Chondrocyte (in vitro differentiated cells): ENCODE measurements around the gene CDCA5. TPM values are rescaled to one million over a fixed set of nuclear protein-coding genes. Genes with fewer than 3 reads are reported as not detected.
A peak's percentile ranks its signal among the peaks of the same experiment; 100 is the strongest.

Experiments used
- DNase-seq: peaks from one replicate; pipeline ENCODE4 v3.0.0; 2021; ENCODE audit warnings: mixed read lengths, low spot score
- H3K27ac Mint-ChIP-seq: one replicate; pipeline ENCODE4 v1.8.0; 2021; ENCODE audit warnings: mild to moderate bottlenecking, moderate library complexity, mixed read lengths; ENCODE audit not compliant: unreplicated experiment
- H3K27me3 Mint-ChIP-seq: 2 replicates; pipeline ENCODE4 v1.8.0; 2021; ENCODE audit warnings: low read depth, mixed read lengths
- H3K36me3 Mint-ChIP-seq: 2 replicates; pipeline ENCODE4 v1.8.0; 2021; ENCODE audit warnings: low read depth, mixed read lengths
- H3K4me1 Mint-ChIP-seq: 2 replicates; pipeline ENCODE4 v1.8.0; 2021; ENCODE audit warnings: low read depth, mild to moderate bottlenecking, mixed read lengths
- H3K4me3 Mint-ChIP-seq: one replicate; pipeline ENCODE4 v1.8.0; 2021; ENCODE audit warnings: mild to moderate bottlenecking, moderate library complexity, mixed read lengths; ENCODE audit not compliant: unreplicated experiment
- H3K9me3 Mint-ChIP-seq: 2 replicates; pipeline ENCODE4 v1.8.0; 2021; ENCODE audit warnings: low read depth, mixed read lengths
- CTCF ChIP-seq: fragments of 200-600 bp; sonication (generic); IDR thresholded peaks from 2 replicates; pipeline ENCODE4 v1.5.0; 2021; ENCODE audit warnings: antibody characterized with exemption, mild to moderate bottlenecking, moderate library complexity
- total RNA-seq: library from RNA; stranded (reverse); gene quantifications from 3 replicates; pipeline ENCODE4 v1.2.1, GENCODE V29; 2021

CDCA5 gene
- total RNA-seq, 1 donor from 2014 or later = 5.5 TPM

DNA sequence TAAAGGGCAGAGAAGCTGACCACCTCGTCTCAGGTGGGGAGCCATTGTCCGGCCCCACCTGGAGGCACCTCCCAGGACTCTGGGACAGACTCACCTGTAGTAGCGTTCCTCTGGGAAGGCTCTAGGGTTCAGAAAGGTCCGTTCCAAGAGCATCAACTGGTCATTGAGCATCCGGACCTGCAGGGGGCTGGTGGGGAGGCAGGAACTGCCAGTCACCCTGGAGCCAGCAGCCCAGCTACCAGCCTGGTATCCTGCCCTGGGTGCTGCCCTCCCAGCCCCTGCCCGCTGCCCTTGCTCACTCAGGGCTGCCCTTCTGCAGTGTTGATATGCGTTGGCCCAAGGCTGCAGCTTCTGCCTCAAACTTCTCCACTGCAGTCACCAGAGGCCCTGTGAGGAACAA is 38.1 kb downstream of the CDCA5 start:
- TF ChIP-seq CTCF = no peak
- Mint-ChIP-seq H3K36me3 (peaks cover 3% of the 10 kb centered on the region), H3K27ac (no peak overlapping the region), H3K27me3 (no peaks in the 10 kb centered on the region), H3K4me3 (no peak overlapping the region), H3K9me3 (no peaks in the 10 kb centered on the region), H3K4me1 (peaks cover 15% of the 10 kb centered on the region)
- DNase-seq = no peak

DNA sequence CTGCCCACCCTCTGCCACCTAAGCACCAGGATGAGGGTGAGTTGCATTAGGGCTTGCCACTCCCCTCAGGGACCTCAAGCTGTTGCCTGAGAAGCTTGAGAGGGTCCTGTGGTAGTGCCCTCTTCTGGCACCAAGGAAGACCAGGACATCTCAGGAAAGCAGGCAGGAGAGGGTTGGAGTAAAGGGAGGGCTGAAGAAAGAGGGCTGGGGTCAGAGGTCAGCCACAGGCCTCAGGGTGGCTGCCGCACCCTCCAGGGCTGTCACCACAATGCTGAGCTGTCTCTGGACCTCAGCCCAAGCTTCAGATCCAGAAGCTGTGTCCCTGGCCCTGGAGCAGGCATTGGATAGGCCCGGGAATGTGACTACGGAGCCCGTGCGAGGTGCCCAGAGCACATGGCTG is 38.8 kb downstream of the CDCA5 start:
- TF ChIP-seq CTCF = no peak
- H3K27ac Mint-ChIP-seq = no peak overlapping the region
- no peaks in the 10 kb centered on the region for H3K27me3 Mint-ChIP-seq
- H3K36me3 Mint-ChIP-seq = peaks cover 3% of the 10 kb centered on the region
- no peaks in the 10 kb centered on the region for H3K9me3 Mint-ChIP-seq
- no peak for DNase-seq
- no peak overlapping the region for H3K4me3 Mint-ChIP-seq
- peaks cover 18% of the 10 kb centered on the region for H3K4me1 Mint-ChIP-seq

GRCh38 chr11:65043881-65044501 is 39.8 kb downstream of the CDCA5 start:
- no peak overlapping the region for H3K4me3 Mint-ChIP-seq
- no peaks in the 10 kb centered on the region for H3K27me3 Mint-ChIP-seq
- H3K27ac Mint-ChIP-seq = no peak overlapping the region
- no peak for DNase-seq
- peaks cover 18% of the 10 kb centered on the region for H3K4me1 Mint-ChIP-seq
- peaks cover 3% of the 10 kb centered on the region for H3K36me3 Mint-ChIP-seq
- no peaks in the 10 kb centered on the region for H3K9me3 Mint-ChIP-seq
- TF ChIP-seq CTCF = no peak

GRCh38 chr11:65042891-65043290 is 40.9 kb downstream of the CDCA5 start:
- peaks cover 3% of the 10 kb centered on the region for H3K36me3 Mint-ChIP-seq
- DNase-seq = no peak
- no peak for TF ChIP-seq CTCF
- H3K9me3 Mint-ChIP-seq = no peaks in the 10 kb centered on the region
- H3K27ac Mint-ChIP-seq = no peak overlapping the region
- peak overlapping the region; percentile 77 for H3K4me3 Mint-ChIP-seq
- H3K4me1 Mint-ChIP-seq = peaks cover 18% of the 10 kb centered on the region
- H3K27me3 Mint-ChIP-seq = no peaks in the 10 kb centered on the region

GRCh38 chr11:65040847-65041622 is 42.8 kb downstream of the CDCA5 start, which contains the start of gene SAC3D1:
Gene SAC3D1, plus strand, starts transcription at chr11:65041210. Its CDS starts 83 bp downstream, at chr11:65041293.
- peak within 1 kb of the TSS; percentile 91 for H3K27ac Mint-ChIP-seq
- no peaks in the 10 kb centered on the region for H3K9me3 Mint-ChIP-seq
- H3K4me3 Mint-ChIP-seq = peak within 1 kb of the TSS; percentile 84
- TF ChIP-seq CTCF = peak; percentile 12
- H3K4me1 Mint-ChIP-seq = peaks cover 22% of the 10 kb centered on the region
- DNase-seq = peak; percentile 95
- H3K27me3 Mint-ChIP-seq = no peaks in the 10 kb centered on the region
- peaks cover 3% of the 10 kb centered on the region for H3K36me3 Mint-ChIP-seq
